Astrocyte (in vitro differentiated cells and primary cell): Measurements from ENCODE around the gene TCEANC2. TPM values are rescaled to one million over a fixed set of nuclear protein-coding genes. Genes with fewer than 3 reads are reported as not detected.

Source experiments
- DNase-seq: peaks from one replicate; pipeline ENCODE4 v3.0.0-alpha.2; 2010; ENCODE audit warnings: low read depth
- FAIRE-seq: peaks from 2 replicates; lab custom pipeline; 2011; peaks lifted over from hg19 to GRCh38; lab: Jason Lieb, UNC
- H2AFZ ChIP-seq: 2 replicates; pipeline ENCODE4 v1.6.0; 2012; ENCODE audit warnings: low read depth, low read length, inconsistent platforms
- H3K27ac ChIP-seq: 2 replicates; pipeline ENCODE4 v1.5.1; 2011; ENCODE audit warnings: low read depth, low read length, inconsistent platforms
- H3K27me3 ChIP-seq: 2 replicates; pipeline ENCODE4 v1.6.0; 2011; ENCODE audit warnings: low read length, inconsistent platforms; ENCODE audit not compliant: insufficient read depth
- H3K36me3 ChIP-seq: 2 replicates; pipeline ENCODE4 v1.5.1; 2011; ENCODE audit warnings: low read length, inconsistent platforms; ENCODE audit not compliant: insufficient read depth
- H3K4me1 ChIP-seq: 2 replicates; pipeline ENCODE4 v1.5.1; 2011; ENCODE audit warnings: low read length, inconsistent platforms; ENCODE audit not compliant: insufficient read depth
- H3K4me2 ChIP-seq: 2 replicates; pipeline ENCODE4 v1.6.0; 2012; ENCODE audit warnings: low read length, inconsistent platforms
- H3K4me3 ChIP-seq: 2 replicates; pipeline ENCODE4 v1.5.1; 2011; ENCODE audit warnings: low read depth, mild to moderate bottlenecking, low read length, inconsistent platforms; ENCODE audit not compliant: insufficient read depth
- H3K79me2 ChIP-seq: 2 replicates; pipeline ENCODE4 v1.6.0; 2012; ENCODE audit warnings: mild to moderate bottlenecking, low read length, inconsistent platforms; ENCODE audit not compliant: insufficient read depth
- H3K9ac ChIP-seq: 2 replicates; pipeline ENCODE4 v1.6.0; 2012; ENCODE audit warnings: mild to moderate bottlenecking, low read length, inconsistent platforms
- H3K9me3 ChIP-seq: 2 replicates; pipeline ENCODE4 v1.5.1; 2012; ENCODE audit warnings: low read depth, mild to moderate bottlenecking, low read length, inconsistent platforms; ENCODE audit not compliant: insufficient read depth
- H4K20me1 ChIP-seq: 2 replicates; pipeline ENCODE4 v1.6.0; 2012; ENCODE audit warnings: low read length, inconsistent platforms; ENCODE audit not compliant: insufficient read depth
- H3K27ac Mint-ChIP-seq: one replicate; pipeline ENCODE4 v1.8.0; 2021; ENCODE audit warnings: mild to moderate bottlenecking, mixed read lengths; ENCODE audit not compliant: unreplicated experiment
- H3K27me3 Mint-ChIP-seq: one replicate; pipeline ENCODE4 v1.8.0; 2021; ENCODE audit warnings: low read depth, mixed read lengths; ENCODE audit not compliant: unreplicated experiment
- H3K36me3 Mint-ChIP-seq: one replicate; pipeline ENCODE4 v1.8.0; 2021; ENCODE audit warnings: low read depth, mixed read lengths; ENCODE audit not compliant: unreplicated experiment
- H3K4me1 Mint-ChIP-seq: one replicate; pipeline ENCODE4 v1.8.0; 2021; ENCODE audit warnings: low read depth, mixed read lengths; ENCODE audit not compliant: unreplicated experiment
- H3K4me3 Mint-ChIP-seq: one replicate; pipeline ENCODE4 v1.8.0; 2021; ENCODE audit warnings: mild to moderate bottlenecking, moderate library complexity, mixed read lengths; ENCODE audit not compliant: unreplicated experiment
- H3K9me3 Mint-ChIP-seq: one replicate; pipeline ENCODE4 v1.8.0; 2021; ENCODE audit warnings: mild to moderate bottlenecking, mixed read lengths; ENCODE audit not compliant: unreplicated experiment
- CTCF ChIP-seq: IDR thresholded peaks from 2 replicates; pipeline ENCODE4 v1.5.1; 2011; ENCODE audit warnings: low read depth, mild to moderate bottlenecking, inconsistent platforms, low read length, moderate library complexity; ENCODE audit not compliant: insufficient read depth
- EZH2 ChIP-seq: IDR thresholded peaks from 2 replicates; pipeline ENCODE4 v1.6.1; 2012; ENCODE audit warnings: mild to moderate bottlenecking, low read length, inconsistent platforms; ENCODE audit not compliant: insufficient read depth
- total RNA-seq: library from RNA; stranded (reverse); gene quantifications from 2 replicates; pipeline ENCODE4 v1.2.1, GENCODE V29; 2021

Gene TCEANC2
- total RNA-seq, 1 donor from 2014 or later = 4.6 TPM

GRCh38 chr1:54095546-54096226 lies 42.3 kb downstream of the TCEANC2 start:
- Histone ChIP-seq H2AFZ (no peak overlapping the region), H4K20me1 (no peaks in the 10 kb centered on the region), H3K9ac (no peak overlapping the region), H3K27ac (no peak overlapping the region), H3K4me2 (no peak overlapping the region), H3K4me3 (no peak overlapping the region), H3K9me3 (no peaks in the 10 kb centered on the region), H3K4me1 (no peaks in the 10 kb centered on the region), H3K36me3 (no peaks in the 10 kb centered on the region), H3K79me2 (no peaks in the 10 kb centered on the region), H3K27me3 (no peaks in the 10 kb centered on the region)
- TF ChIP-seq CTCF = no peak
- TF ChIP-seq EZH2 = no peak
- no peak overlapping the region for H3K4me3 Mint-ChIP-seq
- FAIRE-seq = no peak
- peaks cover 10% of the 10 kb centered on the region for H3K36me3 Mint-ChIP-seq
- no peaks in the 10 kb centered on the region for H3K27me3 Mint-ChIP-seq
- no peak for DNase-seq
- no peaks in the 10 kb centered on the region for H3K4me1 Mint-ChIP-seq
- H3K9me3 Mint-ChIP-seq = no peaks in the 10 kb centered on the region
- H3K27ac Mint-ChIP-seq = no peak overlapping the region

- TF ChIP-seq EZH2 (no peak), CTCF (no peak)
- H3K36me3 ChIP-seq = no peaks in the 10 kb centered on the region
- no peaks in the 10 kb centered on the region for H3K9me3 ChIP-seq
- H3K9ac ChIP-seq = no peak overlapping the region
- H3K4me2 ChIP-seq = no peak overlapping the region
- H3K9me3 Mint-ChIP-seq = no peaks in the 10 kb centered on the region
- H3K4me3 Mint-ChIP-seq = no peak overlapping the region
- FAIRE-seq (no peak), DNase-seq (no peak)
- no peaks in the 10 kb centered on the region for H3K27me3 Mint-ChIP-seq
- H3K27me3 ChIP-seq = no peaks in the 10 kb centered on the region
- no peaks in the 10 kb centered on the region for H3K4me1 Mint-ChIP-seq
- H3K27ac ChIP-seq = no peak overlapping the region
- H3K27ac Mint-ChIP-seq = no peak overlapping the region
- H3K4me3 ChIP-seq = no peak overlapping the region
- no peaks in the 10 kb centered on the region for H3K4me1 ChIP-seq
- no peaks in the 10 kb centered on the region for H4K20me1 ChIP-seq
- peaks cover 10% of the 10 kb centered on the region for H3K36me3 Mint-ChIP-seq
- H2AFZ ChIP-seq = no peak overlapping the region
- no peaks in the 10 kb centered on the region for H3K79me2 ChIP-seq
These were observed 42.9 kb downstream of the TCEANC2 start for GRCh38 chr1:54096227-54096876.

- no peaks in the 10 kb centered on the region for H3K79me2 ChIP-seq
- no peaks in the 10 kb centered on the region for H3K4me1 ChIP-seq
- H4K20me1 ChIP-seq = no peaks in the 10 kb centered on the region
- H3K27ac ChIP-seq = no peak overlapping the region
- no peak overlapping the region for H3K27ac Mint-ChIP-seq
- H3K4me1 Mint-ChIP-seq = no peaks in the 10 kb centered on the region
- H3K4me2 ChIP-seq = no peak overlapping the region
- H3K9me3 ChIP-seq = no peaks in the 10 kb centered on the region
- DNase-seq (no peak), FAIRE-seq (no peak)
- H3K4me3 Mint-ChIP-seq = no peak overlapping the region
- no peaks in the 10 kb centered on the region for H3K9me3 Mint-ChIP-seq
- peaks cover 12% of the 10 kb centered on the region for H3K36me3 Mint-ChIP-seq
- H3K36me3 ChIP-seq = no peaks in the 10 kb centered on the region
- H2AFZ ChIP-seq = no peak overlapping the region
- no peak overlapping the region for H3K9ac ChIP-seq
- TF ChIP-seq EZH2 (no peak), CTCF (no peak)
- no peak overlapping the region for H3K4me3 ChIP-seq
- H3K27me3 ChIP-seq = no peaks in the 10 kb centered on the region
- H3K27me3 Mint-ChIP-seq = no peaks in the 10 kb centered on the region
These were observed 43.5 kb downstream of the TCEANC2 start for GRCh38 chr1:54096877-54097240.
